Progenitor cell of endocrine pancreas (in vitro differentiated cells): ENCODE results near the gene SIRPA. TPM values are rescaled to one million over a fixed set of nuclear protein-coding genes. Genes with fewer than 3 reads are reported as not detected.

ENCODE experiments used
- DNase-seq: peaks from one replicate; pipeline ENCODE4 v3.0.0; 2021; ENCODE audit warnings: low spot score; ENCODE audit not compliant: unreplicated experiment
- H3K27ac Mint-ChIP-seq: 2 replicates; pipeline ENCODE4 v1.8.0; 2021; ENCODE audit warnings: mild to moderate bottlenecking, moderate library complexity, mixed read lengths
- H3K27me3 Mint-ChIP-seq: 2 replicates; pipeline ENCODE4 v1.8.0; 2021; ENCODE audit warnings: mixed read lengths
- H3K36me3 Mint-ChIP-seq: 2 replicates; pipeline ENCODE4 v1.8.0; 2022; ENCODE audit warnings: mixed read lengths; ENCODE audit not compliant: insufficient read depth
- H3K4me1 Mint-ChIP-seq: 2 replicates; pipeline ENCODE4 v1.8.0; 2021; ENCODE audit warnings: low read depth, mixed read lengths
- H3K4me3 Mint-ChIP-seq: 2 replicates; pipeline ENCODE4 v1.8.0; 2021; ENCODE audit warnings: low read depth, mild to moderate bottlenecking, moderate library complexity, mixed read lengths
- H3K9me3 Mint-ChIP-seq: 2 replicates; pipeline ENCODE4 v1.8.0; 2021; ENCODE audit warnings: low read depth, mixed read lengths
- CTCF ChIP-seq: fragments of 200-600 bp; sonication (generic); IDR thresholded peaks from one replicate; pipeline ENCODE4 v1.5.0; 2021; ENCODE audit warnings: antibody characterized with exemption, mild to moderate bottlenecking; ENCODE audit not compliant: unreplicated experiment
- total RNA-seq: library from RNA; stranded (reverse); gene quantifications from 2 replicates; pipeline ENCODE4 v1.2.1, GENCODE V29; 2021

Gene SIRPA
- total RNA-seq, 1 donor from 2014 or later: 16.2 TPM

GRCh38 chr20:1892119-1892385, 3.2 kb upstream of the SIRPA start:
- peak overlapping the region; percentile 7 for H3K4me3 Mint-ChIP-seq
- TF ChIP-seq CTCF: no peak
- no peak for DNase-seq
- no peaks in the 10 kb centered on the region for H3K9me3 Mint-ChIP-seq
- H3K27me3 Mint-ChIP-seq: peaks cover 51% of the 10 kb centered on the region
- no peaks in the 10 kb centered on the region for H3K36me3 Mint-ChIP-seq
- no peak overlapping the region for H3K27ac Mint-ChIP-seq
- H3K4me1 Mint-ChIP-seq: peaks cover 24% of the 10 kb centered on the region

- H3K27me3 Mint-ChIP-seq: peaks cover 42% of the 10 kb centered on the region
- no peak for DNase-seq
- peaks cover 26% of the 10 kb centered on the region for H3K4me1 Mint-ChIP-seq
These were observed 1.3 kb upstream of the SIRPA start for GRCh38 chr20:1893721-1894470.

GRCh38 chr20:1894471-1894950, 696 bp upstream of the SIRPA start:
- Mint-ChIP-seq H3K27ac (no peak overlapping the region), H3K4me3 (peak overlapping the region; percentile 52), H3K4me1 (peaks cover 26% of the 10 kb centered on the region)

More at GRCh38 chr20:1893721-1894470, 1.3 kb upstream of the SIRPA start:
- Mint-ChIP-seq H3K36me3 (no peaks in the 10 kb centered on the region), H3K27ac (peak overlapping the region; percentile 44), H3K4me3 (peak overlapping the region; percentile 77), H3K9me3 (no peaks in the 10 kb centered on the region)
- TF ChIP-seq CTCF: no peak

GRCh38 chr20:1895674-1896483, 672 bp downstream of the SIRPA start:
- Mint-ChIP-seq H3K27ac (peak overlapping the region; percentile 34), H3K36me3 (no peaks in the 10 kb centered on the region), H3K9me3 (no peaks in the 10 kb centered on the region), H3K4me3 (peak overlapping the region; percentile 81), H3K27me3 (peaks cover 38% of the 10 kb centered on the region), H3K4me1 (peaks cover 21% of the 10 kb centered on the region)
- TF ChIP-seq CTCF: no peak
- no peak for DNase-seq

More at GRCh38 chr20:1894471-1894950, 696 bp upstream of the SIRPA start:
- peak; percentile 58 for DNase-seq
- H3K36me3 Mint-ChIP-seq: no peaks in the 10 kb centered on the region
- H3K27me3 Mint-ChIP-seq: peaks cover 42% of the 10 kb centered on the region
- H3K9me3 Mint-ChIP-seq: no peaks in the 10 kb centered on the region
- TF ChIP-seq CTCF: no peak

- no peak overlapping the region for H3K27ac Mint-ChIP-seq
- no peaks in the 10 kb centered on the region for H3K36me3 Mint-ChIP-seq
- H3K4me3 Mint-ChIP-seq: peak overlapping the region; percentile 81
- H3K27me3 Mint-ChIP-seq: peaks cover 36% of the 10 kb centered on the region
- TF ChIP-seq CTCF: no peak
- H3K4me1 Mint-ChIP-seq: peaks cover 16% of the 10 kb centered on the region
- DNase-seq: no peak
- no peaks in the 10 kb centered on the region for H3K9me3 Mint-ChIP-seq
These were observed 1.5 kb downstream of the SIRPA start for GRCh38 chr20:1896484-1897258.
